Measurements from ENCODE around the gene CSNK2B.
"Not testable (repeated sequence)": the region's sequence is repeated elsewhere in the genome, so short reads cannot be mapped to it uniquely, and the experiment has no call there.

CSNK2B gene

DNA sequence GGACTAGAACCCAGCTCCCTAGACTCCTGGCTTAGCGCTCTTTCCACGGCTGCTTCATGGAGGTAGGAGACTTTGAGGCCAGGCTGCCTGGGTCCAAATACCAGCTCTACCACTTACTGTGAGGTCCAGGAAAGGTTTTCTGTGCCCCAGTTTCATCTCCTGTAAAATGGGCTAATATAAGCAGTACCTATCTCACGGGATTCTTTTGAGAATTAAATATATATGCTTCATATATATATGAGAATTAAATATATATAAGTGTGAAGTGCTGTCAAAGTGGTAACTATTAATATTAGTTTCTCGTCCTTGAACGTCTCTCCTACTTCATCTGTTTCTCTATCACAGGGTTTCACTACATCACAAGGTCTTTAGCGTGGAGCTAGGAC, 25.2 kb downstream of the CSNK2B start:
- DNase-seq: no peak

DNA sequence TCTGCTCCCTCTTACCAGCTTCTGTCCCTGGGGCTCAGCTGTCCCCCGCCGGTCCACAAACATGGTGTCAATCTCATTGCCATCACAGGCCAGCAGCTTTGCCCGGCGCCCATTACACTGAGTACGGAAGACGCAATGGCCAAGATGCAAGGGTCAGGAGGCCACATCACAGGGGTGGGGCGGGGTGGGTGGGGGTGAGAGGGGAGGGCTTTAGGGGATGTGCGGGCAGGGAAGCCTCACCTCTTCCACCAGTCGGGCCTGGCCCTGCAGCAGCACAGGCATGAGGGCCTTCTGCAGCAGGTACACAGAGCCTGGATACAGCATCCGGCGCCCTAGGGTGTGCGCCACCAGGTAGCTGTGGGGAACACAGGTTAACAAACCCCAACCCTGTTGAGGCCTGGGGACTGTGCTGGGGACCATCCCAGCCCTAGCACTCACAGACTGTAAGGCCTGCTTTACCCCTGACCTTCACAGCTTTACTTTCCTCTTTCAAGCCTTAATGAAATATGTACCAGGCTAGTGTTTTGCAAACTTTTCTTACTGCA, 25.8 kb downstream of the CSNK2B start:
- no peak for DNase-seq

DNA sequence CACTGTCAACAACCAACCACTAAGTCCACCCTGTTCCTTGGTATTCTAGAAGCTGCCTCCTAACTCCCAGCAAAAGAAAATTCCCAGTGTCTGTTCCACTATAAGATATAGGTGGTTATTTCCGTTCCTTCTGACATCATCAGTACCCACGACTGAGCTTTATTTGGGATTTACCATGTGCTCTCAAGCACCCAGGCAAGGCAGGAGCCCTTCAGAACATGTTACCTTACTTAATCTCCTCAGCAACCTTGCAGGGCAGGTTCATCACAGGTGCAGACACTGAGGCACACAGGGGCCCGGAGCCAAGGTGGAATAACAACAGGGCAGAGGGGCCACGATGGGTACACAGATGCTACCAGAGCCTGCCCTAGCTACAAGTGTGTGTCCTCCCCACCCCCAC, 26.5 kb downstream of the CSNK2B start:
- no peak for DNase-seq

DNA sequence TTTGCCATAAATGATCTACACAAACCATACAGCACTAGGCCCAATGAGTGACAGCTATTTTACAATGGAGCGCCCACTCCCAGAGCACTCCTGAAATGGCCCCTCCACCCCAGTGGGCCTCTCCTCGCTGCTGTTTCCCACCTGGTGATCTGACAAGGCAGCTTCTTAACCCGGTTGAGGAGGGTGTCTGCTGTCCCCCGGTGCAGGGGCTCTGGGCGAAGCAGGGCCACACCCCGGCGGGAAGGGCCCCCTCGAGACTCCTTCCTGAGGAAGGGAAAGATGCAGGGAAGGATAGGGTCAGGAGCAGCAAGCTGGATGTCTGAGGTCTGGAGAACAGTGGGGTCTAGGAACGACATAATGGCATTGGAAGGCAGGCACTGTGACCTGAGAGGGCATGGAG, 27.0 kb downstream of the CSNK2B start:
- no peak for DNase-seq

DNA sequence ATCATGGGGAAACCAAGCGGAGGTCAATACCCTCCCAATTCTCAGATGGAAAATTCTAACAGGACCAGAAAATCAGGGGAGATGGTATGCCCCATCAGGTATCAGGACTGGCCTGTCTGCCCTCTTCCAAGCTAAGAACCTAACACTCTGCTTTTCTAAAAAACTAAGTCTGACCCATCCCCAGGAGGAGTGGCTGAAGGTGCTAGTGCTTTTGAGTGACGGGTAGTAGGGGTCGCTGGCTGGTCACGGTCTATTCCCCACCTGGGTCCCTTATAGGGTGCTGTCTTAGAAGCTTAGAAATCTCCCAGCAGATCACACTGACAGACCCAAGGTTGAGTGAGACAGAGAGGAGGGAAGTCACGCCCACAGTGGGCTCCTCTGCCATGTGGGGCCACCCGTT, 27.7 kb downstream of the CSNK2B start:
- DNase-seq: no peak

DNA sequence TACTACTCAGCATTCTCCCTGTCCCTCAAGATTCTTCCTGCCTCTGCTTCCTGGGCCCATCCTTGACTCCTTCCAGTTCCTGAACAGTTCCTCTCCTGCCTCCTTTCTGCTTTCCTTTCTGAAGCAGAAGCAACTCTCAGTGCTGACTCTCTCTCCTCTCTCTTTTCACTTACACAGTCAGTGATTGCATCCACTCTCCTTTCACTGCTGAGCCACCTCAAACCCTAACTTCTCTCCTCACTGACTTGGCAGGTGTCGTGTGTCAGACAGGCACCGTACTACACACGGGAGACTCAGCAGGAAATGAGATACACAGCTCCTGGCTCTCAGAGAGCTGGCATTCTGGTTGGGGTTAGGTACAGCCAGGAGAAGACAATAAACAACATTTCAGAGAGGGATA, 31.7 kb downstream of the CSNK2B start:
- peak; percentile 40 for DNase-seq

DNA sequence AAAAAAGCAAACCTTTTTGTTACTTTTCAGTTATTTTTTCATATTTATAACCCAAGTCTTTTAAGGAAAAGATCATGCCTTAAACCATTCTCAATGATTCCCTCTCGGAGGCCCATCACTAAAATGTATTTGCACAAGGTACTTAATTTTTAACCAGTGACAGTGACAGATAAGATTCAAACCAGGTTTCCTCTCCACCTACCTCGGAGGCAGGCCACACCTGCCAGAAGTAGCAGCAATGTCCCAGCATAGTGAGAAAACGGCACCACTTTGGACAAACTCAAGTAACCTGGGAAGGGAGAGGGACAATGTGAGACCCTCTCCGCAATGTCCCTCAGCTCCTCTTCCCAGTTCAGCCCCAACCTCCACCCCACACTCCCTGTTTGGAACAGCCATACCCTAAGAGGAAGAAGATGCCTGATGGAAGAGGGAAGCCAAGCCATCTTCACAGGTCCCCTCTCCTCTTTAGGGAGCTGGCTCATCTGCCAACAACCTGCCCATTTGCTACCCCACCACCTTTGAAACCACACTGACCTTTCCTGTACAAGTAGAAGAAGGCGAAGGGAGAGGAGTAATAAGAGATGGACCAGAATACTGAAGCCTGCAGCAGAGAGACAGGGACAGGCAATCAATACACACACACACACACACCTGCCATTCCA, 35.0 kb downstream of the CSNK2B start:
- DNase-seq: no peak

DNA sequence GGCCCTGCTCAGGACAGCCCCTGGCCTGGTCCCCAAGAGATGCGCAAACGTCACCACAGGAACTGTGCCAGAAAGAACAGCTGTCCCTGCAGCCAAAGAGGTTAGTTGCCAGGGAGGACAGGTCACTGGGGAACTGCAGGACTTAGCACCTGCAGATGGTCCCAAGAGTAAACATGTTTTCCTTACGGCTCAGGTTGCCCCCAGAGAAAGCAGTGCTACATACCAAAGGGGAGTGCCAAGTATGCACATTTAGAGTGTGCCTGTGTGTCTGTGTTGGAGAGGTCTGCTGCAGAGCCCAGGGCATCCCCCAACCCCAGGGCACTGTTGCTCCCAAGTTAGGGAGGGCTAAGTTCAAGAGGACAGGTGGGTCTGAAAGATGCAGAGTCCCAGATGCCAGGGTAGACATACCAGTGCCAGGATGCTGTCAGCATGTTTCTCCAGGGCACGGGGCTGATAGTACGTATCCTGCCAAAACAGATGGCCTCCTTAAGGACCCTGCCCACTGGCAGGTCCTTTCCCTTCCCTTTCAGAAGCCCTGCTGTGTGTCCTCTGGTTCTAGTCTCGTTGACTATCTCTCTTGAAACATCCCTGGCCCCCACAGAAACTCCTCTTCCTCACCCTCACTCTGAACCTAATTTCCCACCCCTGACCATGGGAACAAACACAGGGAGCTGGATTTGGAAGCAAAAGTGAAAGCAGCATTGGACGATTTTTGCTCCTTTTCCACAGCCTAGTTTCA, 36.0 kb downstream of the CSNK2B start:
- DNase-seq: no peak

DNA sequence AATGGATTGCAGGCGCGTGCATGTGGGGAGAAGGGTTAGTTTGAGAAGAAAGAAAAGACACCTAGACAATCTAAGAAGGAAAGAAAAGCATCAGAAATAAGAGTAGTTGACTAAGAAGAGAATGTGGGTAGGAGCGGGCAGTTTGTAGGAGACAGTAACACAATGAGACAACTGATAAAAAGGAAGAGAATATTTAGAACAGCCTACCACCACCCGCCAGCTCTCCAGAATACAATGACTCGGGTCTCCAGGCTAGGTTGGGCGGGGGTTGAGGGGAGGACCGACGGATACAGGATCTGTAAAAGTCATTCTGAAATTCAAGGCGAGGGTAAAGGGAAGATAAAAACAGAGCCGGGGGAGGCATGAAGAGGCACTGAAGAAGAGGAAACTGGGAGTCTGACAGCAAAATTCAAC, 36.5 kb downstream of the CSNK2B start:
- DNase-seq: peak; percentile 49

DNA sequence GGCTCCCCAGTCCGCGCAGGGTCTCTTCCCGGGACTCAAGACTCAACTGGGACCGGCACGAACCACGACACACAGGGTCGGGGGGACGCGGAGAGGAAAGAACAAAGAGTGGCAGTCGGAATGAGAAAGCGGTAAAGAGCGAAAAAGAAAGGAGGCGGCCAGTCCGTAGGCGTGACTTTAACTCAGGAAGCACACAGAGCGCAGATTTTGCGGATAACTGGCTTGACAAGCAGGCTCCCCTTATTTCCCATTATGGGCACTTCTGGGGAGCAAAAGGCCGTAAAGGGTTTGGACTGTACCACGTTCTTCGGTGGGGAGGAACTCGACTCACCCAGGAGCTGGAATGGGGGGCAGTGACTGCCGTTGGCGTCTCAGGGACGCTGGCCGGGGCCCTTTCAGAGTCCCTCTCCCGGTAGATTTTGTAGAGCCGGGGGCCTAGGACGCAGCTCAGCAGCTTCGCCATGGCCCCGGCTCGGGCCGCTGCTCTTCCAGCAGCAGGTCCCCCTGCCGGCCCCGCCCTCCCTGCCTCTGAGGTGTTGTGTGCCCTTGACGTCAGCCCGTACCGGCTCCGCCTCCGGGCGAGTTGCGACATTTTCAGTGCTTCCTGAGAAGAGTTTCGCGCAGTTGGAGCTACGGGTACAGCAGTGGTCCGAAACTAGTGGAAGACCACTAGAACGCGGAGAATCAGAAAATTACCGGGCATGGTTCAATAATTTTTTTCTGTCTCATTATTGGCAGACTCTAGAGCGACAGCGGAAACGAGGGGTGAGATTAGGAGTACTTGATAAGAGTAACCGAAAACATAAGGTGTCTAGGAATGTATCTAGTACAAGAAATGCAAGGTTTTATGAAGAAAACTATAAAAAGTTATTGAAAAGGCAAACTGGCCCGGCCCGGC, 37.2 kb downstream of the CSNK2B start, which contains the start of gene ABHD16A:
Gene ABHD16A (minus strand): TSS at position 506 of the 898 bp plus-strand sequence. CDS start 43 bp downstream, at position 463.
- DNase-seq: peak; percentile 99

DNA sequence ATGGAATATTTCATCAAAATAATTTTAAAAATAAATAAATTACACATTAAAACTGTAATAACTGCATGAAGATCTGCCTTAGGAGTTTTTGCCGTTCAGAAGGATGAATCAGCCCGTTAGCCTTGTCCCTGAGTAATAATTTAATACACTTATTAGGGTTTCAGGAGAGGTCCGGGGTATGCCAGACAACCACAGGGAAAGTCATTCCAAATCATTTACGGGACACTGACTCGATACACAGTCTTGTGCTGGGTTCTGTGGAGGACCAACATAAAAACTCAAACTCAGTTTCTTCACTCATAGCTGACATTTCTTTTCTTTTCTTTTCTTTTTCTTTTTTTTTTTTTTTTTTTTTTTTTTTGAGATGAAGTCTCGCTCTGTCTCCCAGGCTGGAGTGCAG, 40.1 kb downstream of the CSNK2B start:
- DNase-seq: no peak

DNA sequence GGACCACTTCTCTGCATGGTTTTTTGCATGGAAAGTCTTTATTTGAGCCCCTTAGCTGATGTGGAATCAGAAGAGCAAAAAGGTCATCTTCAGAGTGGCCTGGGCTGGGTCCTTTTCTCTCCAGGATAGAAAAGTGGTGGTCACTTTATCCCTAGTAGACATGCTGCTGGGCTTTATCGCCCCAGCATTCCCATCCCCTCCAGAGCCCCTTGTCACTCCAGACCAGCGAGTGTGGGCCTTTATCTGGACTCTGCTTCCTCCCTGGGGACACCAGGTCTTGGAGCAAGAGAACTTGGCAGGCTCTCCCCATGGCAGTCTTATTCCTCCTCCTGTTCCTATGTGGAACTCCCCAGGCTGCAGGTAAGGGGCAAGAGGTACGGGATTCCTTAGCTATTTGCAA, 40.7 kb downstream of the CSNK2B start, which contains the start of gene LY6G6F:
Gene LY6G6F (plus strand): TSS at position 268 of the 400 bp plus-strand sequence. CDS start 41 bp downstream, at position 309.
- no peak for DNase-seq

DNA sequence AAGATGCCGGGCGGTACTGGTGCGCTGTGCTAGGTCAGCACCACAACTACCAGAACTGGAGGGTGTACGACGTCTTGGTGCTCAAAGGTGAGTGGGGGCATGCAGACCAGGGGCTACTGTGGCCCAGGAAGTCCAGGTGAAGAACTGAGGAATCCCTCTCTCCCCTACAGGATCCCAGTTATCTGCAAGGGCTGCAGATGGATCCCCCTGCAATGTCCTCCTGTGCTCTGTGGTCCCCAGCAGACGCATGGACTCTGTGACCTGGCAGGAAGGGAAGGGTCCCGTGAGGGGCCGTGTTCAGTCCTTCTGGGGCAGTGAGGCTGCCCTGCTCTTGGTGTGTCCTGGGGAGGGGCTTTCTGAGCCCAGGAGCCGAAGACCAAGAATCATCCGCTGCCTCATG, 41.8 kb downstream of the CSNK2B start:
- no peak for DNase-seq

DNA sequence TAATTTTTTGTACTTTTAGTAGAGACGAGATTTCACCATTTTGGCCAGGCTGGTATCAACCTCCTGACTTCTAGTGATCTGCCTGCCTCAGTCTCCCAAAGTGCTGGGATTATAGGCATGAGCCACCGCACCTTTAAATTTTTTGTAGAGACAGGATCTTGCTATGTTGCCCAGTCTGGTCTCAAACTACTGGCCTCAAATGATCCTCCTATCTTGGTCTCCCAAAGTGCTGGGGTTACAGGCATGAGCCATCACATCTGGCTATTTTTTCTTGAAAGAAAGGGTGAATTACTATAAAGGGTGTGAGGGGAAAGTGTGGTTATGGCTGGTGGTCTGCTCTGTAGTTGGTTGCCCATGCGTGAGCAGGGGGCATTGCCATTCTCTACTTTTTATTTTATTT, 42.3 kb downstream of the CSNK2B start:
- no peak for DNase-seq

DNA sequence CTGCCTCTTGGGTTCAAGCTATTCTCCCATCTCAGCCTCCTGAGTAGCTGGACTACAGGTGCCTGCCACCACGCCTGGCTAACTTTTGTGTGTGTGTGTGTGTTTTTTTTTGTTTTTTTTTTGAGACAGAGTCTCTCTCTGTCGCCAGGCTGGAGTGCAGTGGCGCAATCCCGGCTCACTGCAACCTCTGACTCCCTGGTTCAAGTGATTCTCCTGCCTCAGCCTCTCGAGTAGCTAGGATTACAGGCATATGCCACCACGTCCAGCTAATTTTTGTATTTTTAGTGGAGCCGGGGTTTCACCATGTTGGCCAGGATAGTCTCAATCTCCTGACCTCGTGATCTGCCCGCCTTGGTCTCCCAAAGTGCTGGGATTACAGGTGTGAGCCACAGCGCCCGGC, 43.3 kb downstream of the CSNK2B start:
- not testable (repeated sequence) for DNase-seq

DNA sequence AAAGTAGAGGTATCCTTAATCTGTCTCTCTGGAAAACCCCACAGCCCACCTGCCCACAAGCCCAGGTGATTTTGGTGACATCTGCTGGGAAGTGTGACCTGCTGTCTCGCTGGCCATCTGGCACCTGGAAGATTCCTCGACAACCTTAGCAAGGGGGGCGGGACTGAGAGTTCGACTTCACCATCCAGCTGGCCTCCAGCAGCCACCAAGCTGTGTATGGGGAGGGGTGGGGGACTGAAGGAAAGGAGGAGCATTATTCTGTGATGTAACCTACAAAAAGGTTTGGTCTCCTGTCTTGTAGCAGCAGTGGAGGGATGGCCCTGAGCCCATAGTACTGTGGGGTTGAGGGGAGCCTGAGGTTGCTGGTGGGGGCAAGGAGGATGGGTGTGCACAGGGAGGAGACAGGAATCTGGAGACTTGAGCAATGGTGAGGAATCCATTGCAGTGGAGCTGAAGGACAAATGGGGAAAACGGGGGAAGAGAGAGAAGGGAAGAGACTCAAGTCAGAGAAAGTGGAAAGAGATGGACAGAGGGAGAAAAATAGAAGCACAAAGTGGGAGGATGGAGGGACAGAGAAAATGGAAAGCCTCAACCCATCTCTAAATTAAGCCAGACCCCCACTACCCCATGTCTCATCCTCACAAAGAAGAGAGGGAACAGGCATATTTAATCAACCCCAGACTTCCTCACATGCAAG, 44.8 kb downstream of the CSNK2B start:
- no peak for DNase-seq

DNA sequence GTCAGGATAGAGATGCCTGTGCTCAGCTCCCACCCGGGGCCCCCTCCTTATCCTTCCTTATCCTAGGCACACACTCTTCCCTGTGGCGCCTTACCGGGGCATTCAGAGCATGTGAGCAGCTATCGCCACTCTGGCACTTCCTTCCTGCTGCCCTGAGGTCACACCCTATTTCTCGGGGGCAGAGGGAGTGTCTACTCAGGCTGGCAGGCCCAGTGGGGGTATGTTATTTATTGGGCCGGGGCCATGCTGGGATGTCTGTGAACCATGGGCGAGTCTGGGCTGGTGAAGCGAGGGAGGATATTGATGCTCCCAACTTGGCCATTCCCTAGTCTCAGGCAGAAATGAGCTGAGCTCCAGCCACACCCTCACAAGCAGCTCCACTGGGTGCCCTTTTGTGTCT, 45.4 kb downstream of the CSNK2B start:
- no peak for DNase-seq

DNA sequence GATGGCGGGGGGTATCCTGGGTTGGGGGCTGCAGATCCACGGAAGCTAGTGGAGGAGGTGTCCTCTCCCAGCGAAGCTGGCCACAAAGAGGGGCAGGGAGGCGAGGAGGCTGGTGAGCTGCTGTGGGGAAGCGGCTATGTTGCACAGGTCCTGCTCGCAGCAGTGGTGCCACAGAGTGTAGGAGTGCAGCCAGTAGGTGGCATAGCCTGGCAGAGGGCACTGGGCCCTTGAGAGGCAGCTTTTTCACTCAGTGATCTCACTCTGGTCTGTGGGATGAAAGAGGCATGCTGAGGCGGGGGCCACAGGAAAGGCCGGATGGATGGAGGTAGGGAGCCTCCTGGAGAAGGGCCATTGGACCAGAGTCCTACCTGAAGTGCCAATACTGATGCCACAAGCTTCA, 46.4 kb downstream of the CSNK2B start:
- DNase-seq: peak; percentile 21

DNA sequence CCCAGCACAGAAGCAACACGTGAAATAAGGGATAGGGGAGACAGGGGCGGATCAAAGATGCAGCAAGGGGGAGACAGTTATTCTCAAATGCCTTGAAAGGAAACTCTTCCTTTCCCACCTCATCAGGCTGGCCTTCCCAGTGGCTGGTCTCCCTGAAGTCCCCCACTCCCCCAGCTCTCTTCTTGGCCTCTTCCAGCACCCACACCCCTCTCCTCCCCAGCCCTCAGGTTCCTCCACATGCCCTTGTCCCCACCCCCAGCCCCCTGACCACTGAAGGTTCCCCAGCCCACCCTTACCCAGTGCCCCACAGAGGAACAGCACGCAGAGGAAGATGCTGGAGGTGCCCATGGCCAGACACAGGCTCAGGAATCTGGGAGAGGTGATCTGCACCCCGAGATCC, 47.6 kb downstream of the CSNK2B start:
- DNase-seq: no peak

DNA sequence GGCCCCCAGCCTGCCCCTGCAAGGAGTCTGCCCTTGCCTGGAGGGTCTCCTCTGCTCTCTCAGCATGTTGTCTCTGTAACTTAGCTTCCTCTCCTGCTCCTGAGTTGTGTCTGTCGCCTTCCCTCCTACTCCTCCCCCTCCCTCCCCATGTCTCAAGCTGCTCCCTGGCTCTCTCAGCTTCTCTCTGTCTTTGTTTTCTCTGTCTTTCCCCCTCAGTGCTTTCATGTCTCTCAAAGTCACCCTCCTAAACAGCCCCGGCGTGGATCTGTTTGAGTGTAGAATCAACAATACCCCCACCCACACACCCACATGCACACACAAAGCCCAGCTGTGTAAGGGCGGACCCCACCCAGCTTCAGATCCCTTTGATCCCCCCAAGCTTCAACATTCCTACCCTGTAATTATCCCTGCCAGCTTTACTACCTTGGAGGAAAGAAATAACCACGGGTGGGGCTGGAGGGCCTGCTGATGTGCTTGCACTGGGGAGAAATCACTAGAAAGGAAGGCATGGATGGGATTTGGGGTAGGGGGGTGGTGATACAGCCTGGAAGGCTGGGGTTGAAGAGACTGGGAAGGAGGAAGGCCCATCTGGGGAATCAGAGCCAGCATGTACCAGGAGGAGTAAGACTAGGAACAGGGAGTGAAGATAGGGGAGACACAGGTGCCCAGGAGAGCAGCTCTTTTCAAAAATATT, 48.3 kb downstream of the CSNK2B start:
- no peak for DNase-seq

DNA sequence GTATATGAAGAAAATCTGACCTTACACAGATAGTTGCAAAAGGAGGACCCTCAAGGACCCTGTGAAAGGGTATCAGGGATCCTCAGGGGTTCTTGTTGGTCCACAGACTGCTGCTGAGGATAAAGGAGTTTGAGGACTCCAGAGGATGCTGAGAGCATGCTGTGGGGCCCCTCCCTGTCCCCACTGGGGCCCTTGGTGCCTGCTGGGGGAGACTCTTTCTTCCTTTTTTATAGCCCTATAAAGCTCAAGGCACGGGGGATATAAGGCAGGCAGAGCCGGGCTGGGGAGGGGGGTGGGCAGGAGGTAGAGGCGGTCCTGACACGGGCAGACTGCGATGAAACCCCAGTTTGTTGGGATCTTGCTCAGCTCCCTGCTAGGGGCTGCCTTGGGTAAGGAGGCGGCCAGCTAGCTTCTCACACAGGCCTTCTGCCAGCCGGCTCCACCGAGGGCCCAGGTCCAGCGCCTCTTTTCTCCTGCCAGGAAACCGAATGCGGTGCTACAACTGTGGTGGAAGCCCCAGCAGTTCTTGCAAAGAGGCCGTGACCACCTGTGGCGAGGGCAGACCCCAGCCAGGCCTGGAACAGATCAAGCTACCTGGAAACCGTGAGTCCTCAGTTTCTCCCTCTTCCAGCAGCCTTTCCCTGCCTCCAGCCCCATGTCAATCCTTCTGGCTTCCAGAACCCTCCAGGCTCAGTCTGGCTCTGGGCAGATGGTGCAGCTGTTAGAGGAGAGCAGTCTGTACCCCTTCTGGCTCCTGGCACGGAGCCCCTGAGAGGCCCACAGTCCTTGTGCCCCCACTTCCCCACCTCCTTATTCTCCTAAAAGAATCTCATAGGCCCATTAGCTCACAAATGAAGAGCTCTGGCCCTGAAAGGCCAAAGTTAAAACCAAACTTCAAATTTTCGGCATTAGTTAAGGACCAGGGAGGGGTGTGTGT, 49.4 kb downstream of the CSNK2B start, which contains the start of gene LY6G6D:
Gene LY6G6D (plus strand): TSS at position 327 of the 937 bp plus-strand sequence. CDS start 8 bp downstream, at position 335.
- no peak for DNase-seq
